GM12801 (cell line): Measurements from ENCODE around the gene PSD2.

Source experiments
- TF ChIP-seq, protein P1 (sequence below): IDR thresholded peaks from one replicate; pipeline ENCODE4 v1.5.1; 2011; ENCODE audit warnings: control low read depth; ENCODE audit not compliant: insufficient read length; ENCODE audit errors: extremely low read depth

PSD2 gene

DNA sequence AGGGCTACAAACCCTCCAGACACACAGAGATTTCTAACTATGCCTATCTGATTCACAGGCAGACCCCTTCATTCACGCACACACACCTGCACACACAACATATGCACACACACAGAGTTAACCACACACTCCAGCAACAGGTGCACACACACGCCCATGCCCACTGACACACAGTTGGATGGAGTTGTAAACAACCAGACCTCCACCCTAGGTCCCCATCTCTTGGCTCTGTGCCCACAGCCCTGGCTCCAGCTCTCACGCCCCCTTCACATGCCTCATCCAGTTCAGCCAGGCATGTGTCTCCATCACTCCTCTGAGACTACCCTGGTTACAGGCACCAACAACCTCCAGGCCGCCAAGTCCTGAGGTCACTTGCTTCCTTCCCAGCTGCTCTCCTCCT lies 61.1 kb downstream of the PSD2 start:
- TF ChIP-seq, protein P1, sequence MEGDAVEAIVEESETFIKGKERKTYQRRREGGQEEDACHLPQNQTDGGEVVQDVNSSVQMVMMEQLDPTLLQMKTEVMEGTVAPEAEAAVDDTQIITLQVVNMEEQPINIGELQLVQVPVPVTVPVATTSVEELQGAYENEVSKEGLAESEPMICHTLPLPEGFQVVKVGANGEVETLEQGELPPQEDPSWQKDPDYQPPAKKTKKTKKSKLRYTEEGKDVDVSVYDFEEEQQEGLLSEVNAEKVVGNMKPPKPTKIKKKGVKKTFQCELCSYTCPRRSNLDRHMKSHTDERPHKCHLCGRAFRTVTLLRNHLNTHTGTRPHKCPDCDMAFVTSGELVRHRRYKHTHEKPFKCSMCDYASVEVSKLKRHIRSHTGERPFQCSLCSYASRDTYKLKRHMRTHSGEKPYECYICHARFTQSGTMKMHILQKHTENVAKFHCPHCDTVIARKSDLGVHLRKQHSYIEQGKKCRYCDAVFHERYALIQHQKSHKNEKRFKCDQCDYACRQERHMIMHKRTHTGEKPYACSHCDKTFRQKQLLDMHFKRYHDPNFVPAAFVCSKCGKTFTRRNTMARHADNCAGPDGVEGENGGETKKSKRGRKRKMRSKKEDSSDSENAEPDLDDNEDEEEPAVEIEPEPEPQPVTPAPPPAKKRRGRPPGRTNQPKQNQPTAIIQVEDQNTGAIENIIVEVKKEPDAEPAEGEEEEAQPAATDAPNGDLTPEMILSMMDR, result no peak

DNA sequence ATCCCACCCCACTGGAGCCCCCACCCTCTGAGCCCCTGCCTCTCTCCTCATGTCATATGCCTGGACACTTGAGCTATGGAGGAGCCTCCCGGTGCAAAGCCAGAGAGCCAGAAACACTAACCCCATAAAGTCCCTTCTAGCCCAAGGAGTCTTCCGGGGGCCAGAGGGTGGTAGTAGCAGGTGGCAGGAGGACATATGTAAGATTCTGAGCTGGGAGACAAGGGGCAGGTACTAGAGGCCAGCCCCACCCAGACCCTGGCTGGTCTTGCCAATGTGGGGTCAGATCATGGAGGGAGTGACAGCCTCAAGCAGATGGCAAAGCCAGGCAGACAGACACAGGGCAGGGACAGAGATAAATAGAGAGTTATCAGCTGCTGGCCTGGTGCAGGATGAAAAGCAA lies 63.4 kb downstream of the PSD2 start:
- TF ChIP-seq, protein P1, result no peak

DNA sequence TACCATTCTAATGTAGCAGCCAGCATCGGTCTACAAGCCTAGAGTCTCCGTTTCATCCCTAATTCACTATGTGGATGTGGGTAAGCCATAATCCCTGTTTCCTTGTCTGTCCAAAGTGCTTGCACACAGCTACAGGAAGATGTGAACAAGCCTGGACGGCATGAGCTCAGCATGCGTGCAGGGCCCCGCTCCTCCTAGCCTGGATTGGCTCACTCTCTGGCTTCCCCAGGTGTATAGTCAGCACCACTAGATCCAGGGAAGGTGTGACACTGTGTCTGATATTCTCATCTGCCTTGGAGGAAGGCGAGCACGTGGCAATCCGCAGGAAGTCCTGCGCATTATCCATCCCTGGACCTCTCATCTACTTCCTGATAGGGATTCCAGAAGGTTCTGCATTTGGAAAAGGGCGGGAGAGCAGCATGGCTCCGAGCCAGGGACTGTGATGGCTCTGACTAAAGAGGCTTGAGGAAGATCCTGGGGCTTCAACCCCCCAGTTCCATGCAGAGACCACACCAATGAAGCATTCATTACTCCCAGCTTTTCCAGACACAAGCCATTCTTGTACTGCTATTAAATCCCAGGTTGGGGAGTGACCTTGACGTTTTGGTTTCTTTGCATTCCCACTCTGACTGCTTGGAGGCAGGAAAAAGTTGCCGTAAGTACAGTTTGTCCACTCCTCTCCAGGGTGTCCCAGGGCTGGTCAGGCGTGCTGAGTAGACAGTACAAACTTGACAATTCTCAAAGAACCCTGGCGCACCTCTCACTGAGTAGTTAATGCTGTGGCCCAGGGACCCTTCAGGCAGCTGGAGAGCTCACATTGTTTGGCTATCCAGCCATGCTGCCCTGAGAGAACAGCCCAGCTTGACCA lies 65.6 kb downstream of the PSD2 start:
- TF ChIP-seq, protein P1, result no peak

DNA sequence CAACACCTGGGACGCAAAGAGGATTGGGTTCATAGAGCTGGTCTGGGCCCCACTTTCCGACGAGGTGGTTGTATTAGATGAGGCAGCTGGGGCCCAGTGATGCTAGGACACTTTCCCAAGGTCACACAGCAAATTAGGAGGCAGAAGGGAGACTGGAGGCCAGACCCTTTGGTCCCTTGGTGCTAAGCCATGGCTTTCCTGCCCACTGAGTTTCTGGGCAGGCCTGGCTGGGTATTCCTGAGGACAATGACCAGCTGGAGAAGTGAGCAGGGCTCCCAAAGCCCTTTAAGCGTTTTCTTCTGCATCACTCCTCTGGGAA lies 66.2 kb downstream of the PSD2 start:
- TF ChIP-seq, protein P1, result no peak

DNA sequence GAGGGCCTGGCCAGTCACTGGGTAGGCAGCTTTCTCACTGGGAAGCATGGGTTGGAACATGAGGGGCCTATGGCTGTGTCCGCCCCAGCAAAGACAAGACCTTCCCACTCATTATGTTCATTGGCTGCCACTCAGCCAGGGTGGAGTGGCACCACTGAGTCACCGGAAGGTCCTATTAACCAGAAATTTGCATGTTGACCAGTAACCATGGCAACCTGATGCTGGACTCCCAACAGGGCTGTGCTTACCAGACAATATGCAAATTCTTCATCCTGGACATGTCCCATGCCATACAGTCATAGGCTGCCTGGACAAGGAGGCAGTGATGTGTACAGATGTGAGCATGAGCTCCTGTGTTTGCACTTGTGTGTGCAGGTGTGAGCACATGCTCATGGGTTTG lies 66.7 kb downstream of the PSD2 start:
- TF ChIP-seq, protein P1, result no peak

DNA sequence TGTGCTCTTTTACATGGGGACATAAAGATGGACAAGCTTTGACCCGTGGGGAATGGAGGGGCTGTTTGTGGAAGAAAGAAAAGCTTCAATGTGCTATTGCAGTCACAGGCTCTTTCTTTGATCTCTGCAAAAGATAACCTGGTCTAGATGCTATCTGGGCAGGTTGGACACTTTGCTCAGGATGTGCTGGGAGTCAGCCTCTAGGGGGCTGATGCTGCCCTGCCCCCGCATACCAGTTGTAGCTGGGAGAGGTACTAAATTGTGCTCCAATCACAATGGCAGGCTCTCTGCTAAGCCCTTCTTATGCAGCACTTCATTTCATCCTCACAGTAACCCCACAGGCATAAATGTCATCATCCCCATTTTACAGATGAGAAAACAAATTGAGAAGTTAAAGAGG lies 67.2 kb downstream of the PSD2 start:
- TF ChIP-seq, protein P1, result no peak

DNA sequence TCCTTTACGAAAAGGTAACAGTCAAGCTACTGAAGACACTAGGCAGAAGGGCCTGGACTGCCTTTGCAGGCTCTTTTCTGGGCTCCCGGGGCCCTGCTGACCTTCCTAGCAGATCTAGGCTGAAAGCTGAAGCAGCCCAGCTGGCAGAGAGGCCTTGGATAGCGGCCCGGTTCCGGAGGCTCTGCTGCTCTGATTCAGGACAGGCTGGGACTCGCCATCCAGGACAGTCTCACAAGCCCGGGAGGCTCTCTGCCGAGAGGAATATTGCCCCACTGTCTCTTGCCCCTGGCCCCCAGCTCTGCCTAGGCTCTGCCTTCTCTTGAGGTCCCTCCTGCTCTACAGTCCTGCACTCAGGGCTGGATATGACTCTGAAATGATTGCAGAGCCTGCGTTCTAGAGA lies 67.8 kb downstream of the PSD2 start:
- TF ChIP-seq, protein P1, result no peak
